GM19351 (cell line): ENCODE measurements around the gene C10orf120.

Experiments
- ATAC-seq: cut with Tn5 transposase; IDR thresholded peaks from one replicate; pipeline ENCODE4 v1.9.1; 2021; ENCODE audit warnings: mild to moderate bottlenecking, moderate library complexity; ENCODE audit not compliant: unreplicated experiment

The C10orf120 gene

DNA sequence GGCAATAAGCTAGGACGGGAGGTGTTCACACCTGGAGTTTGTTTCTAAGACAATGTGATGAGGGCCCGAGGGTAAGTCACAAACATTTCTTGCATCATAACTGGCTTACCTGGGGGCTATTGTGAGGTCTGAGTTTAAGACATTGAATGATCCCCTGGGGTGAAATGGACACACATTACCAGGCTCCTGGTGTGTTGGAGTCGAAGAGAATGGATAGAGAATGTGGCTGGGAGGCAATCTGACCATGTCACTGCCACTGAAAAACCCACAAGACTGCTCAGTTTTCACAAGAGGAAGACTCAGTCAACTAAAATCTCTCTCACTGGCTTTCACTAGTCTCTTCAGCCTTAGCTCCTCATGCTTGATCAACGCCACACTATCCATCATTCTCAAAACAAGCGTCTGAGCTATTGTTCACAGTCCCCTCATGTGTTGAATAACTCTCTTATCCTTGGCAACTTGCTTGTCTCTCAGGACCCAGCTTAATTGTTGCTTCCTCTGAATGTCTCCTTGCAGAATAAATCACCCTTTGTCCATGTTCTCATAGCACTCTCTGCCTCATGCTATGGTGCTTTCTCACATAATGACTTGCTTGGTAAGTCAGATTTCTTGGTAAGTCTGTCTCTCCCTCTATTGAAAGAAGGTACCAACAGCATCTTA, at the start of gene C10orf120:
Gene C10orf120, minus strand, starts transcription at position 51 of the 660 bp plus-strand sequence. CDS start 56 bp downstream, outside the sequence.
- ATAC-seq, result no peak

DNA sequence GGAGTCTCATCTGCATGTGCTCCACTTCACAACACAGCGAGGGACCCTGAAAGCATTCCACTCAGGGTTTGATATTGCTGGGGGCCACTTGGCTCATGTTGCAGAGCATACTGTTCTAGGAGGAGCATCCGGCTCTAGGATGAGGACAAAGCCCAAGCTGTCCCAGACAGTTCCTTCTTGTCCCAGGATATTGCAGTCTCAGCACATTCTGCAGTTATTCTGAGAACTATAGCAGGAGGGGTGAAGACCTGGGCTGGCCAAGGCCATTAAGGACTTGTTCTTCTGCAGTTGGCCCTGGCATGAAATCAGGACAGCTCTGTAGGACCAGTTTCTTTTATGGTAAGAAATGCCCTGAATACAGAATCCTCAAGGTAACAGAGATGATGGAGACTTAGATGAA, 48.9 kb upstream of the C10orf120 start:
- ATAC-seq, result no peak

DNA sequence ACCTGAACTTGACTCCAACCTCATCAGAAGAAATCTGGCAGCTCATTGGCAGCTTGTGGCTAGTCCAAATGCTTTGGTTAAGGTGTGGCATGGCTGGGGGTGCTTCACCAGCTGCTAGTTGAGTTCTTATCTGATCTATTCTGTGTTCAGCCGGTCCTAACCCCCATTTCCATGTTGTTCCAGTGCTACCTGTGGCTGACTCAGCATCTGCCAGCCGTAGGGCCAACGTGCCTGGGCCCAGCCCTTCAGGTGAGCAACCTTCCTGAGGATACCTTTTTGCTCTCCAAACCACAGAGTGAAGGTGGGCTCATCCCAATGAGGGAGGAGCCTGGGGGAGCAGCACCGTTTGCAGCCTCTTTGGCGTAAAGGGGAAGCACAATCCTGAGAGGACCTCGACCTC, 46.8 kb upstream of the C10orf120 start:
- no peak for ATAC-seq

DNA sequence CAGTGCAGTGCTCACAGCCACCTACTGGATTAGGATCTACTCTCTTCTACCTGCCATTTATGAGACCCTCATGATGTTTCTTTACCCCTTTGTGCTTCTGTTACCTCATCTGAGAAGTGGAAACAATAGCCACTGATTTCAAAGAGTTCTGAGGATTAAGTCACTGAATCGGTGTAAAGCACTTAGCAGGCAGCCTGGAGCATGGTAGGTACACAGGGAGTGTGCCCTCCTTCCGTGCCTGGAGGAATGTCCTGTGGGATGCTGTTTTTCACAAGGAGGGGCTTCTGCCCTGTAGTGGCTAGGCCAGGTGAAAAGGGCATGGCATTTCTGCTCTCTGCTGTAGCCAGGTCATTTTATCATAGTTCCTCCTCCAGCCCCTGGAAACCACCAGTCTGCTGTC, 44.6 kb upstream of the C10orf120 start:
- no peak for ATAC-seq

DNA sequence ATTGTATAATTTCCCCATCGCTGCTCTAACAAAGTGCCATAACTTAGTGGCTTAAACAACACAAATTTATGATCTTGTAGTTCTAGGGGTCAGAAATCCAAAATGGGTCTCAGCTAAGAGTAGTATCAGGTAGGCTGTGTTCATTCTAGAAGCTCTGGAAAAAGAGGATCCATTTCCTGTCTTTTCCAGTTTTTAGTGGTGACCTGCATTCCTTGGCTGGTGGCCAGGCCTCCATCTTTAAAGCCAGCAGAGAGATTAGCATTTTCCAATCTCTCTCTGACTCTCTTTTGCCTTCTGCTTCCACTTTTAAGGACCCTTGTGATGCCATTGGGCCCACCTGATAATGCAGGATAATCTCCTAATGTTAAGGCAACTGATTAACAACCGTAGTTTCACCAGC, 41.0 kb upstream of the C10orf120 start:
- no peak for ATAC-seq

DNA sequence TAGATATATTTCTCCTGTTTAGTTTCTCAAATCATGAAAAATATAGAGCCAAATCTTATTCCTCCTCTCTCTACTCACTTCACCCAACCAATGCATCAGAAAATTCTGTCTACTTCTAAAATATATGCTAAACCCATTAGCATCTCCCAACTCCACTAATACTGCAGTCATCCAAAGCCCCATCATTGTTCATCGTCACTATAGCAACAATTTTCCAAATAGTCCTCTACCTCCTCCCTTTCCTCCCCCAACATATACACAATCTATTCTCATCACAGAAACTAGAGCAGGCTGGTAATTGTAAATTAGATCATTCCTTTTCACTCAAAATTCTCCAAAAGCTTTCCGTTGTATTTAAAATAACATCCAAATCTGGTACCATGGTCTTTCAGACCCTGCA, 38.4 kb upstream of the C10orf120 start:
- ATAC-seq, result no peak

DNA sequence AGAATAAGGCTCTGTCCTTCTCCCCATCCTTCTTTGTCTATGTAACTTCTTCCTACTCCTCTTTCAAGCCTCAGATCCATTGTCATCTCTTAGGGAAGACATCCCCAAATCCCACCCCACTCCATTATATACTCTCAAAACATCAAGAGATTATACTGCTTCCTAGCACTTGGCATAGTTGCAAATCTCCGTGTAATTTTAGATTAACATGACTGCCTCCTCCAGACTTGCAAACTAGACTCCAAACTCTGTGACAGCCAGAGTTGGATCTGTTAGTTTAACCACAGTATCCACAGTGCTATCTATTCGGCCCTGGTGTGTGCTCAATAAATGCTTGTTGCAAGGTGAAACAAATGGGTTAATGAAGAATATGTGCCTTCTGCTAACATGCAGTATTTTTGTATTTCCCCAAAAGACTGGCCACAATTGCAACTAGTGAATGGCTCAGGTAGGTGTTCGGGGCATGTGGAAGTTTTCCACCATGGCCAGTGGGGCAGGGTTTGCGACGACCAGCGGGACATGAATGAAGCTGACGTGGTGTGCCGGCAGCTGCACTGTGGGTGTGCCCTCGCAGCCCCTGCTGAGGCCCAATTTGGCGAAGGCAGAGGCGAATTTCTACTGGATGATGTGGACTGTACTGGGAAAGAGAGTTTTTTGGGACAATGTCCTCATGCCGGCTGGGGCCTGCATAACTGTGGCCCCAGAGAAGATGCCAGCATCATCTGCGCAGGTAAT, 34.5 kb upstream of the C10orf120 start:
- no peak for ATAC-seq

DNA sequence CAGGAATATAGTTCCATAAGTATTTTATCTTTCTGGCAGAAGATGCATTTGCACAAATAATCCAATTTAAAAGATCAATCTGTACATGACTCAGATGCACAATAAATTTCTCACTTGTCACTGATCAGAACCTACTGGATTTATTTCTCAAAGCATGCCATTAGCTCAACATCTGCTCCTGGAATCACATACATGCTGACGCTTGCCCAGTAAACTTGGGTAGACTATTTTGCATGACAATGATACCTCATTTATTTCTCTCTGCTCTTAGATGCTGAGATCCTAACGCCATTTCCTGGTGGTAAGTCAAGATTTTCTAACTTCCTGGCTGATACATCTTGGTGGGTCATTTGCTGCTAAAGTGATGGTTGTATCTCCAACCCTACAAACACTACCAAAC, 33.8 kb upstream of the C10orf120 start:
- ATAC-seq, result no peak

DNA sequence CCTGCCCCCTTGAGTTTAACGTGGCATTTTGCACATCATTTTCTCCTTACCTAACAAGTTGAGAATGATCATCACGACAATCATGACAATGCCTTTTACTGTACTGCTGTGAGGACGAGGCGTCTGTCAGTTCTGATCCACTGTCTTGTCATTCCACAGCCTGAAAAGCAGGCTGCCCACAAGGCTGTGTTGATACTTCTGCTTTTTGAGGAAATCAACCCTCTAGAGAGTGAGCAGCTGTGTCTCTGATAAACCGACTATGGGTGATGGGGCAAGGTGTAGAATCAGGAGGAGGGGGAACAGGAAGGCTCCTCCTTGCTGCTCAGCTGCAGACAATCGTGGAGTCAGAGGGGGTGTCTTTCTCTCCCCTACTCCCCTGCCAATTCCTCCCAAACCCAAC, 30.6 kb upstream of the C10orf120 start:
- no peak for ATAC-seq

DNA sequence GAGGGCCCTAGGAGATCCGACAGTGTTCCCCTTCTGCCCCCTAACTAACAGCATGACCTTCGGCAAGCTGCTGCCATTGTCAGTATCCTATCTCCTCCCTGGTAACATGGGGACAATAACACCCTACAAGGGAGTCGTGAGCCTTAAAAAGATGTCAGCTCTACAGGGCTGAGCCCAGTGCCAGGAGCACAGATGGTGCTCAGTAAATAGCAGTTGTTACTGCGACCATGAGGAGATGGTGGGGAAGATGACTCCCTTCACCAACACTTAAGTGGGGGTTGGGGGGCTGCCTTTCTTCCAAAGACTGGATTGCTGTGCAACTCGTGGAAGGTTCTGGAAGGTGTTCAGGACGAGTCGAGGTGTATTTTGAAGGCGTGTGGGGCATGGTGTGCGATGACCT, 29.5 kb upstream of the C10orf120 start:
- no peak for ATAC-seq

DNA sequence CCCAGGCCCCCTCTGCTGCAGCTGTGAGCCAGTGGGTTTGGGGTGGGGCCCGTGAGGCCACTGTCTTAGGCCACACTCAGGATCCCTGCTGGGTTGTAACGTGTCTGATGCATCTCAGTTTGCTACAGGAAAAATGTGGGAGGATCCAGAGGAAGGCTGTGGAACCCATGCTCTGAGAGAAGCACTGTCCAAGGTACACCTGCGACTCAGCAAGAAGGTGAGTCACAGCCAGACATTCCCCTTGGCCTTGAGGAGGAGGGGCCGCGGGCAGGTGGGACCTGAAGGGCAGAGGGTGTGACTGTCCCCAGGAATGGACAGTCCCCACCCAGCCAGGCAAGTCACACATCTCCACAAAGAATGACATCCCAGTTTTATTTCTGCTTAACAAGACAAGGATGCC, 27.8 kb upstream of the C10orf120 start:
- no peak for ATAC-seq

DNA sequence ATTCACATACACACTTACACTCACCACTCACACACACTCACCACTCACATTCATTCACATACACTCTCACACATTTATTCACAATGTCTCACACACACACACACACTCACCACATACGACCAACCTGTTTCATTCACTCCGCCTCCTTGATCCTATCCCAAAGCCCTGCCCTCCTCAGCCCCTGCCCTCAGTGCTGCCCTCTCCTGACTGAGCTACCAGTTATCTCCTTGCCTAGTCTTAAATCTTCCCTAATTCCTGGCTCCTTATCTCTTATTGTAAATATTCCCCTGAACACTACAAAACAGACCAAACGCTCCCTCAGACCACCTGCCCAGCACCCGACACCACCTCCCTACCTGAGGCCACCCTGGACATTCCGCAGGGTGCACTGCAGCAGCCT, 26.1 kb upstream of the C10orf120 start:
- ATAC-seq, result no peak

DNA sequence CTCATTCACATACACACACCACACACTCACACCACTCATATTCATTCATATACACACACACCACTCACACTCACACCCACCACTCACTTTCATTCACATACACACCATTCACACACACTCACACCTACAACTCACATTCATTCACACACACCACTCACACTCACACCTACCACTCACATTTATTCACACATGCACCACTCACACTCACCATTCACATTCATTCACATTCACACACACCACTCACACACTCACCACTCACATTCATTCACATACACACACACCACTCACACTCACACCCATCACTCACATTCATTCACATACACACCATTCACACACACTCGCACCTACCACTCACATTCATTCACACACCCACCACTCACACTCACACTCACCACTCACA, 25.4 kb upstream of the C10orf120 start:
- no peak for ATAC-seq

DNA sequence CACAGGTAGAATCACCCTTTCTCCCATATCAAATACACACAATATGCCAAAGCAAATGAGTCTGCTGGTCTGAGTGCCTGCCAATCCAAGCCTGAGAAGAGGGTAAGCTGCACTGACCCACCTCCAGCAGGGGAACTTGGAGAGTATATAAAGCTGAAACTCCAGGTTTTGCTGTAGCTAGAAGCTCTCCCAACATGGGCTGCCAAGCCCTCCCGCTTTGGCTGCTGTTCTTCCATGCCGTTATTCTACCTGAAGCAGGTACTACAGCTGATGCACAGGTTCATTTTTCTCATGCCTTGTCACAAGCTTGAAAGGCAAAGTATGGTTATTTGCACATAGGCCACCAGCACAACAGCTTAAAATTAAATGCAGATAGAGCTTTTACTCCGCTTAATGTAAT, 21.5 kb upstream of the C10orf120 start:
- ATAC-seq, result no peak

DNA sequence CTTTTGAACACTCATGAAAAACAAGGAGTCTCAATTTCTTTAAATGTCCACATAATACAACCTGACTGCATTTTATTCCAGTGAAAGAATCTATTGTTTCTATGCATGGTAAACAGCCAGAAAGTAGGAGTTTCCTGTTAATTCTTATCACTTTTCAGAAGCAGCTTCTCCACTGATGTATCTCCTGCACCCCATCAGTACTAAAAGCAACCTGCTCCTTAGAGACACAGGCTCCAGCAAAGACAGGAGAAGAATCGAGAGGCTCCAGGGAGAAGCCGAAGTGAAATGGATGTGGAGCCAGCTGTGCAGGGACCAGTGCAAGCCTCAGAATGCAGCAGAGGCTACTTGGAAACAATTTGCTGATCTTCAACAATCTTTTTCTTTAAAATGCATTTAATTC, 16.4 kb upstream of the C10orf120 start:
- ATAC-seq, result no peak

DNA sequence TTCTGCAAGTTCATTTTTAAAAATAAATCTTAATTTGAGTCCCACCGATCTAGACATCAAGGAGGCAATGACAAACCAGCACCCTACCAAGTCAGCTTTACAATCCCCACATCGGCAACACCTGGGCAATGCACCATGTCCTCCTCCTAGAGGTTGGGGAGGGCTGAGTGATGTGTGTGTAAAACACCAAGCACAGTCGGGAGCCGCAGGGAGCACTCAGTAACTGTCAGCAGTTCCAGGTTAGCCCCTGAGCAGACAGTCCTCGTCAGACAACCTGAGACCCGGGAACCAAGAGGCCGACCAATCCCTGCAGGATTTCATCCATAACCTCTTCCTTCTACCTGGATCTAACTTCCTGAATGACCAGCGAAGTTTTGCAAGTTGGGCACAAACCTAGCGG, 15.9 kb upstream of the C10orf120 start:
- no peak for ATAC-seq

DNA sequence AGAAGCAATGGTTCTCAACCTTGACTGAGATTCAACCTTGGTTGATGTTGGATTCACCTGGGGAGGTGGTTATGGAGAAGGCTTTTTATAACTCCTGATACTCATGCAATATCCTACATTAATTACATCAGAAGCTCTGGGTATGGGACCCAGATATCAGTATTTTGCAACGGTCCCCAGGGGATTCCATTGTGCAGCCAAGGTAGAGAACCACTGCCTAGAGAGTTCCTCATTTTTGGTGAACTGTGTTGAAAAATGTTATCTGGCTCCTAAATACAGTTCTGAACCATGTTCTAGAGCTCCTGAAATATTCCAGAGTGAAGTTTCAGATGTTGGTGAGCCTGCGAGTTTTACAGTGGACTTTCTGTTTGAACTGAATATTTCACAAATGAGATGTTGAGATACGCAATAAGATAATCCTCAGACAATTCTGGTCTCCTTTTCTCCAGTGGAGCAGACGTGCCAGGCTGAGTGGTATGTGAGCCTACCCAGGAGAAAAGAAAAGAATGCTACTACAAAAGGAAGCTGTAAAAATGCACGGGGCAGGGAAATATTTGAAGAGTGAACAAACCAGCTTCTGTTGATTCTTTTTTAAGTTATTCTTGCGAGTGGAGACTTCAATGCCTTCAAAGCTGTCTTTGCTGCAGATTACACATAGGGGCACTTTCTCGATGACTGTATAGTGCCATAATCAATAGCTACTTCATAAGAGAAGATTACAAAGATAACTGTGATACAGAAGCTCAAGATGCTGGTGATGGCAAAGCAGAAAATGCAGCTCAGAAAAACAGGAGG, 13.6 kb upstream of the C10orf120 start:
- ATAC-seq, result no peak

DNA sequence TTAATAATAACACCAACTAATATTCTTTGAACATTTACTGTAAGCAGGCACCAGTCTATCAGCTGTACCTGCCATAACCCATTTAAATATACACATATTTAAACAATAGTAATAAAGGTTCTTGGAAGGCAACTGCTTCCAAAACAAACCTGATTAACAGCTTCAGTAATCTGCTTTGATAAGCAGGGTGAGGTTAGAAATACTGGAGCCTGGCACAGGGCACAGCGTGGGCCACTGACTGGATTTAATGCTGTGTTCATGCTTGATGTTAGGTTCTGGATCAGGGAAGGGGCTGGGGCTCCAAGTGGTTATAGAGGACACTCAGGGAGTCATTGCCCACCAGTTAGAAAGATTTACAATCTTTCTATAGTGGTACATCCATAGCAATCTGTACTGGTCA, 10.9 kb upstream of the C10orf120 start:
- no peak for ATAC-seq

DNA sequence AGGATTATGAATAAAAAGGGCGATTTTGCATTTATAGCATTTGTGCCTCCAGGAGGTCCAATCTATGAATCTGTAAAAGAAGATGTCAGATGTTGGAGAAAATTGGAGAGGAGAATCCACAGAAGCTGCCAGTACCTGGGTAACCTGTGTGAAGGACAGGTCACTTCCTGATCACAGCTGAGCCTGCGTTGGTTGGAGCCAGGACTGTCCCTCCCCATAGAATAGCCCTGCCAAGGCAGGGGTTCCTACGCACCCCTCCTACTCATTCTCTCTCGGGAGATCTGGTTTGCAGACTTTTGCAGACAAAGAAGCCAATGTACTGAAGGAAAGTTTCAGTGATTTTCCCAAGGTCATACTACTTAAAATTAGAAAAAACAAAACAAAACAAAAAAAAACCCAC, 10.3 kb upstream of the C10orf120 start:
- ATAC-seq, result no peak

DNA sequence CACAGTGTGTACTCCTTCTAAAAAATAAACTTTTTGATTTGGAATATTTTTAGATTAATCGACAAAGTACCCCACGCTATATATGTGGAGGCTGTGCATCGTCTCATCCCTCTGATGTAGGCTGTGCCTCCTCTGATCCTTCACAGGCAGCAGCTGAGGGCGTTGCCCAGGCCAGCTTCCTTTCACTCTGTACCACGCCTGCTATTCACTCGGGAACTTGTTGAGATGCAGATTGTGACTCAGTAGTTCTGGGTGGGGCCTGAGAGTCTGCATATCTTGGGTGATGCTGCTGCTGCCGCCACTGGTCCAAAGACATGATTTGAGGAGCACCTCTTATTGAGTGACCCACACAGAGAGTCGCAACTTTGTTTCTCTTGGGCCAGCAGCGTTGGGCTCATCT, 7.9 kb upstream of the C10orf120 start:
- ATAC-seq, result no peak

DNA sequence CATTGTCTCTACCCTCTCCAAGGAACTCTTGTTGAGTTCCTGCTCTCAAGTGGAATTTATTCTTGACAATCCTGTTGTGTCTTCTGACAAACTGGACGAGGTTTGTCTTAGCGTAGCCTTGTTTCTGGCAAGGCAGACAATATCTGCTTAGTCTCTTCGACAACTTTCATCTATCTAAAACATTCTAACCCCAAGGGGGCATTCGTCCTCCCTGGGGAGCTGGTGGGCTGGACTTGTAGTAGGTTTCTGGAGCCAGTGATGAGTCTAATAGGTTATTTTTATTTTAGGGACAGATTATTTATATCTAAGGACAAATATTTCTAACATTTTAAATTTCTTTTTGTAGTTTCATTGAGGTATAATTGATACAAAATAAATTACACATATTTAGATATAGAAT, 7.3 kb upstream of the C10orf120 start:
- no peak for ATAC-seq

DNA sequence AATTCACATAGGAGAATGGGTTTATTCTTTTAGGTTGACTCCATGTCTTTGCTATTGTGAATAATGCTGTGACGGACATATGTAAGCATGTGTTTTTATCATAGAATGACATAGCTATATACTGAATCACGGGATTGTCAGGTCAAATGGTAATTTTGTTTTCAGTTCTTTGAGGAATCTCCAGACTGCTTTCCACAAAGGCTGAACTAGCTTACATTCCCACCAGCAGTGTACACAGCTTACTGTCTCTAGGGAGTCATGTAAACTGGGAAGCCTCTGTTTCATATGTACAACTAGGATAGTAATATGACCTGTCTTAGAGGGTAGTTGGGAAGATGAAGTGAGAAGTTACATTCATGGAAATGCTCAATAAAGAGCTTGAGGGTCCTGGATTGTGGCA, 6.8 kb upstream of the C10orf120 start:
- ATAC-seq, result no peak
